Thoracic aorta endothelial cell (primary cell): ENCODE measurements around the gene OVOL2. TPM values are rescaled to one million over a fixed set of nuclear protein-coding genes. Genes with fewer than 3 reads are reported as not detected.

Experiments
- small RNA-seq: library from RNA; depleted of rRNA; stranded (forward); fragments of <200 nt; gene quantifications from one replicate; pipeline ENCODE3, GENCODE V24; 2012
- total RNA-seq: library from RNA; depleted of rRNA; stranded (reverse); fragments of >200 nt; gene quantifications from 2 replicates; pipeline ENCODE4 v1.2.3, GENCODE V29; 2012

OVOL2 gene
- not detected in 2 replicates for total RNA-seq

DNA sequence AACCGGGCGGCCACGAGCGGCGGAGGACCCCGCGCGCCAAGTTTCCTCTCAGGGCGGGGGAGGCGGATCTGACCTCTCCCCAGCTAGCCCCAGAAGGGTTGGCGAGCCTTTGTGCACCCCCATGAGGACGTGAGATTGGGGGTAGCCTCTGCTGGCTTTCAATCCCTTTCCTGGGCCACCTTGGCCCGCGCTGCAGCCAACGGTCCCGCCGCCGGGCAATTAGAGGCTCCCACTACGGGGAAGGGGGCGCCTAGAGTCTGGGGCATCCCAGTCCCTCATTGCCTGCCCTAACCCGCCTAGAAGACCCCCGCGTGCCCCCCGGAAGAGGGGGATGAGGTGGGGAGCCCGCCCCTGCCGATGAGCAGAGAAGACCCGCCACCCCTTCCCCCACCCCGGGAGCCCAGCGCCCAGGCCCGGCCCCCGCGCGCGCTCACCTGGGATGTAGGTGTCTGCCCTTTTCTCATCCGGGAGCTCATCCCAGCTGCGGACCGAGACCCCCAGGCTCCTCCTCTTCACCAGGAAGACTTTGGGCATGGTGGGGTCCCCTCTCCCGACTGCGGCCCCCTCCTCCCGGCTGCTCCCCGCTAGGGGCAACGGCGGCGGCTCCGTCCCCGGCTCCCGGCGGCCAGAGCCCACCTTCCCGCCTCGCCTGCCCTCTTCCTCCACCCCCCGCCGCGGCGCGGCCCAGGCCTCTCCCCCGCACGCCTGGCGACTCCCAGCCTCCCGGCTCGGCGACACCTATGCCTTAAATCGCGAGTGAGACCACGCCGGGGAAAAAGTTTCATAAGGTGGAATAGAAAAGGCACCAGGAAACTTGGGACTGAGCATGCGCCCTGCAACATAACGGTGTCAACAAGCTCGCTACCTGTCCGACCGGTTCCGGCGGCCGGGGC is at the start of gene OVOL2:
Gene OVOL2, minus strand, starts transcription at position 816 of the 893 bp plus-strand sequence. Its CDS starts 282 bp downstream, at position 534.

Small RNA genes within 50 kb of the gene (small RNA-seq; reads per million reads assigned to genes)
- not detected for gene RNU7-137P

Other genes starting within 250 kb of the OVOL2 start
- gene SNX5, start 89.1 kb downstream of the OVOL2 start, total RNA-seq = 205 and 232 TPM in 2 replicates
- 16.3 and 17.3 TPM in 2 replicates for gene MGME1, start 88.9 kb downstream of the OVOL2 start, total RNA-seq
- 12.0 and 12.9 TPM in 2 replicates for gene KAT14, start 79.9 kb upstream of the OVOL2 start, total RNA-seq
- gene PET117, start 79.9 kb upstream of the OVOL2 start, total RNA-seq = 11.6 and 14.1 TPM in 2 replicates
- gene ZNF133, start 230.6 kb upstream of the OVOL2 start, total RNA-seq = 8.4 and 10.6 TPM in 2 replicates